GM21576 (cell line): ENCODE measurements around the gene CLIP1.
"Not testable (repeated sequence)": the region's sequence is repeated elsewhere in the genome, so short reads cannot be mapped to it uniquely, and the experiment has no call there.

Experiments
- ATAC-seq: cut with Tn5 transposase; IDR thresholded peaks from one replicate; pipeline ENCODE4 v1.9.1; 2021; ENCODE audit warnings: mild to moderate bottlenecking, moderate library complexity; ENCODE audit not compliant: unreplicated experiment

CLIP1 gene

DNA sequence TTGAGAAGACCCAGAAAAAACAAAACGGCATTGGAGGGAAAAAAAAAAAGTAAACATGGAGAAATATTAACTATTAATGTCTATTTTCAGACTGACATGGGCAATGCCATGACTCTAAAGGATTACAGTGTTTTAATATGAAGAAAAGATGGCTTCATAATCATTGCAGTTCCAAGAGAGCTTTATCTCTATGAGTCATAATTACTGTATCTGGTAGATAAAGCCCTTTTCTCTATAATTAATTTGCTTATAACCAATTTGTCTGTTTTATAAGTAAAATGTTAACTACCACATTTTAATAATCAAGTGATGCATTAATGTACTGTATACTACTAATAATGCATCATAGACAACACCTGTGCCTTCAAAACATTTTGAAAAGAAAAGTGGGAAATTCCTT is 59.7 kb downstream of the CLIP1 start:
- no peak for ATAC-seq

DNA sequence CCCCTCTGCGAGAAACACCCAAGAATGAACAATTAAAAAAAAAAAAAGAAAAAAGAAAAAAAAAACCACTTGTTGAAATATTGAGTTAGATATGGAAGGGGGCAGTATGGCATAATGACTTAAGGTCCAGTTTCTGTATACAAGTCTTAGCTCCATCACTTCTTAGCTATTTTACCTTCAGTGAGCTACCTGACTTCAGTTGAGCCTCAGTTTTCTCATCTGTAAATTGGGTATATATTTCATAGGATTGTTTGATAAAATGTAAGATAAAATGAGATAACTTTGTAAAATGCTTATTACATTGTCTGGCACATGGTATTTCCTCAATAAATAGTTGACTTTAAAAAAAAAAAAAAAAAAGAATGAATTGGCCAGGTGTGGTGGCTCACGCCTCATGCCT is 64.1 kb downstream of the CLIP1 start:
- not testable (repeated sequence) for ATAC-seq

DNA sequence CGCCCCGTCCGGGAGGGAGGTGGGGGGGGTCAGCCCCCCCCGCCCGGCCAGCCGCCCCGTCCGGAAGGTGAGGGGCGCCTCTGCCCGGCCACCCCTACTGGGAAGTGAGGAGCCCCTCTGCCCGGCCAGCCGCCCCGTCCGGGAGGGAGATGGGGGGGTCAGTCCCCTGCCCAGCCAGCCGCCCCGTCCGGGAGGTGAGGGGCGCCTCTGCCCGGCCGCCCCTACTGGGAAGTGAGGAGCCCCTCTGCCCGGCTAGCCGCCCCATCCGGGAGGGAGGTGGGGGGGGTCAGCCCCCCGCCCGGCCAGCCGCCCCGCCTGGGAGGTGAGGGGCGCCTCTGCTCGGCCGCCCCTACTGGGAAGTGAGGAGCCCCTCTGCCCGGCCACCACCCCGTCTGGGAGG is 64.9 kb downstream of the CLIP1 start:
- ATAC-seq: not testable (repeated sequence)

DNA sequence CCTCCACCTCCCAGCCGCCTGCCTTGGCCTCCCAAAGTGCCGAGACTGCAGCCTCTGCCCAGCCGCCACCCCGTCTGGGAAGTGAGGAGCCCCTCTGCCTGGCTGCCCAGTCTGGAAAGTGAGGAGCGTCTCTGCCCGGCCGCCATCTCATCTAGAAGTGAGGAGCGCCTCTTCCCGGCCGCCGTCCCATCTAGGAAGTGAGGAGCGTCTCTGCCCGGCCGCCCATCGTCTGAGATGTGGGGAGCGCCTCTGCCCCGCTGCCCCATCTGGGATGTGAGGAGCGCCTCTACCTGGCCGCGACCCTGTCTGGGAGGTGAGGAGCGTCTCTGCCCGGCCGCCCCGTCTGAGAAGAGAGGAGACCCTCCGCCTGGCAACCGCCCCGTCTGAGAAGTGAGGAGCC is 65.5 kb downstream of the CLIP1 start:
- ATAC-seq: not testable (repeated sequence)

- no peak for ATAC-seq
Observed at GRCh38 chr12:122356192-122356635, 66.3 kb downstream of the CLIP1 start.

GRCh38 chr12:122355706-122356105 is 66.8 kb downstream of the CLIP1 start:
- no peak for ATAC-seq

GRCh38 chr12:122354958-122355641 is 67.4 kb downstream of the CLIP1 start:
- ATAC-seq: no peak

- no peak for ATAC-seq
Observed at GRCh38 chr12:122352394-122352793, 70.1 kb downstream of the CLIP1 start.

GRCh38 chr12:122350141-122350848 is 72.2 kb downstream of the CLIP1 start:
- no peak for ATAC-seq

DNA sequence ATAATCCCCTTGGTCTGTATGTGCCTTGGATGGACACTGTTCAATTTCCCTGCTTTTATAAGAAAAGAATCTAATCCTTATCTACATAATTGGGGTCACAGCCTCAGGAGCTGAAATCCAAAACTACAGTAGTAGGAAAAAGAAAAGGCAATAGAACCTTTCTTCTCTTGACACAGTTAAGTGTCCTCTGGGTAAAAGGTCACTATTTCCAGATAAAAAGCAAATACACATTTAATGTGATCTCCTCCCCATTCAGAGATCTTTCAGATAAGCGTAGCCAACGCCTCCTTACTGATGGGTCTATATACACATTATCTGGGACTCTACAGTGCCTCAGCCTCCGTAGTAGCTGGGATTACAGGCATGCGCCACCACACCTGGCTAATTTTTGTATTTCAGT is 73.4 kb downstream of the CLIP1 start:
- no peak for ATAC-seq

GRCh38 chr12:122348505-122348904 is 74.0 kb downstream of the CLIP1 start:
- no peak for ATAC-seq

DNA sequence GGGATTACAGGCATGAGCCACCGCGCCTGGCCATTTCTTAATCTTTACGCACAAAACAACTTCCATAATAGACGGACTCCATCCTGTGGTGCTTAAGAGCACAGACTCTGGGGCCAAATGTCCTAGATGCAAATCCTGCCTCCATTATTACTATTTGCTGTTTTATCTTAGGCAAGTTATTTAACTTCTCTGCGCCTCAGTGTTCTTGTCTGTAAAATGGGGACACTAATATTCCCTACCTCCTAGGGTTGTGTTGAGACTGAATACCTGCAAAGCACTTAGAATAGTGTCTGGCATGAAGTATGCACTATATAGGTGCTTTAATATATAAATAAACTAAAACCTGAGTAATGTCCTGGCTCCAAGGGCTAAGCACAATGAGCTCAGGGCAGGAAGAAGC is 76.4 kb downstream of the CLIP1 start:
- ATAC-seq: no peak

GRCh38 chr12:122345042-122345441 is 77.4 kb downstream of the CLIP1 start:
- no peak for ATAC-seq

GRCh38 chr12:122336015-122336946 is 86.2 kb downstream of the CLIP1 start:
- ATAC-seq: no peak

- no peak for ATAC-seq
Observed at GRCh38 chr12:122333142-122334087, 89.1 kb downstream of the CLIP1 start.

GRCh38 chr12:122327494-122328385 is 94.7 kb downstream of the CLIP1 start:
- ATAC-seq: no peak

DNA sequence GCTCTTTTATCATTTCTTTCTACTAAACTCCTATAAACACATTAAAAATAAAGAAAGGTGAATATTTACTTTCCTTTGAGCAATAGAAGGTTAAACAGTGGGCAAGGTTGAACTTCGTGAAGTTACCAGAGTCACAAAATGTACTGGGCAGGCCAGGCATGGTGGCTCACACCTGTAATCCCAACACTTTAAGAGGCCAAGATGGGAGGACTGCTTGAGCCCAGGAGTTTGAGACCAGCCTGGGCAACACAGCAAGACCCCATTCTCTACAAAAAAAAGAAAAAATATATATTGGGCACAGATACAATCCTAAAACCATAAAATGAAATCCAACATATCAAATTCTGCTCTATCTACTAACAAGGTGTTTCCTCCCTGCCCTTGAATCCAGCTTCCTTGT is 95.5 kb downstream of the CLIP1 start:
- no peak for ATAC-seq

DNA sequence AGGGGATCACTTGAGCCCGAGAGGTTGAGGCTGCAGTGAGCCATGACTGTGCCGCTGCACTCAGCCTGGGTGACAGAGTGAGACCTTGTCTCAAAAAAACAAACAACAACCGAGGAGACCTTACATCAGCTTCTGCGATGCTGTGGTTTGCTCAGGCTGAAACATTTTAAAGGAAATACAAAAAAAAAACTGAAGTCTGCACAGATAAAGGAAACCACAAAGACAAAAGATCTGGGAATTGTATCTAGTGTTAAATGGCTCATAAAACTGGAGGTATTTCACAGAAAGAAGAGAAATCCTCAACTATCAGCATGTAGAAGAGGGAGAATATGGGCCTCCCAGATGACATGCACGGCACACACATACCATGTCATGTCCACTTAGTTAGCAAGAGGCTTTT is 95.9 kb downstream of the CLIP1 start:
- no peak for ATAC-seq

GRCh38 chr12:122323311-122324019 is 99.0 kb downstream of the CLIP1 start:
- no peak for ATAC-seq
